Mucosa of descending colon (tissue), 3 donors: ENCODE data around the gene PCDH9. TPM values are rescaled to one million over a fixed set of nuclear protein-coding genes. Genes with fewer than 3 reads are reported as not detected.

Source experiments
- ATAC-seq: fragments of 200-7000 bp; cut with Tn5 transposase; one replicate; pipeline ENCODE4 v1.9.1; 2020; ENCODE audit warnings: mild to moderate bottlenecking, moderate library complexity
- DNase-seq, 3 donors: peaks; one replicate each; pipeline ENCODE4 v3.0.0-alpha.2; 2020
- H3K36me3 ChIP-seq: fragments of 200-600 bp; one replicate; pipeline ENCODE4 v1.8.0; 2021; ENCODE audit warnings: low read depth, mild to moderate bottlenecking
- H3K4me1 ChIP-seq: fragments of 200-600 bp; one replicate; pipeline ENCODE4 v1.8.0; 2021; ENCODE audit warnings: low read depth, mild to moderate bottlenecking
- H3K4me3 ChIP-seq: fragments of 200-600 bp; one replicate; pipeline ENCODE4 v1.8.0; 2021; ENCODE audit warnings: mild to moderate bottlenecking
- H3K9me3 ChIP-seq: fragments of 200-600 bp; one replicate; pipeline ENCODE4 v1.8.0; 2021; ENCODE audit warnings: mild to moderate bottlenecking
- CTCF ChIP-seq: fragments of 200-600 bp; IDR thresholded peaks from one replicate; pipeline ENCODE4 v1.8.0; 2022; ENCODE audit warnings: antibody characterized with exemption, mild to moderate bottlenecking
- intact Hi-C, 2 donors: fragments of 100-400 bp; cut with DNase I in 1 of 2; cut with micrococcal nuclease in 1 of 2; formaldehyde crosslinking; loops; one replicate each; pipeline versions ENCODE4 v1.11.0 to v1.11.1; 2022; cut with DNase I, micrococcal nuclease
- total RNA-seq, 3 donors: library from RNA; stranded (reverse); fragmentation: NEBNext Ultra II Directional in 2 of 3; extraction: Animal tissue kit (Norgen Biotek cat#: 25700) in 2 of 3; gene quantifications; one replicate each; pipeline versions ENCODE4 v1.2.1 to v1.2.4, GENCODE V29; 2021 to 2023
- donor health status: DM: no; HTN: no; CAD: no; lungs with moderate emphysema.
- donor health status: DM: no; HTN: no; CAD: no.
- donor health status: DM: no; HTN: yes; CAD: no.

Gene PCDH9
- total RNA-seq, 3 donors from 2014 or later = 0.58 to 5.0 (median 0.80) TPM

GRCh38 chr13:66462187-66462586 lies 767.9 kb downstream of the PCDH9 start:
- no peak for ATAC-seq
- intact Hi-C loops = no loop called here
- DNase-seq = no peak
- Histone ChIP-seq H3K4me3 (no peak overlapping the region), H3K9me3 (no peaks in the 10 kb centered on the region), H3K36me3 (no peaks in the 10 kb centered on the region), H3K4me1 (no peaks in the 10 kb centered on the region)
- no peak for TF ChIP-seq CTCF

GRCh38 chr13:66461021-66461420 lies 769.1 kb downstream of the PCDH9 start:
- H3K9me3 ChIP-seq = no peaks in the 10 kb centered on the region
- ATAC-seq (no peak), DNase-seq (no peak)
- TF ChIP-seq CTCF = no peak
- intact Hi-C loops = no loop called here
- no peaks in the 10 kb centered on the region for H3K4me1 ChIP-seq
- no peak overlapping the region for H3K4me3 ChIP-seq
- no peaks in the 10 kb centered on the region for H3K36me3 ChIP-seq

DNA sequence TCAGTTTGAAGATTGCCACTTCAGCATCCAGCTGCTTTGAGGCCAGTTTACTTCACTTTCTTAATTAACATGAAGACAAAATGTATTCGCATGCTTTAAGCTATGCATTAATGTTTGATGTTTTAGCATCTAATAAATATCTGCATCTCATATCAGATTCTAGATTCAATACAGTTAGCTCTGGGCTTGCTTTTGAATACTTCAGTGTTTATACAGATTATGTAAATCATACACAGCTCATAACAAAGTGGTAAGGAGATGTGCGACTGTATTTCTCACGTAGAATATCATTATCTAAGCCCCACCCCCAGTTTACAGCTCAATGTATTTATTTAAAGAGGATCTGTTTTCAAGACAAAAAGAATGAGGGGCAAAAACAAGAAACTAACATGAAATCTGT lies 770.5 kb downstream of the PCDH9 start:
- Histone ChIP-seq H3K4me3 (no peak overlapping the region), H3K36me3 (no peaks in the 10 kb centered on the region), H3K4me1 (no peaks in the 10 kb centered on the region), H3K9me3 (no peaks in the 10 kb centered on the region)
- no peak for TF ChIP-seq CTCF
- ATAC-seq (no peak), DNase-seq (no peak)
- intact Hi-C loops = no loop called here

- DNase-seq (no peak), ATAC-seq (no peak)
- H3K4me3 ChIP-seq = no peak overlapping the region
- intact Hi-C loops = no loop called here
- no peaks in the 10 kb centered on the region for H3K9me3 ChIP-seq
- H3K36me3 ChIP-seq = no peaks in the 10 kb centered on the region
- no peak for TF ChIP-seq CTCF
- H3K4me1 ChIP-seq = no peaks in the 10 kb centered on the region
Observed at GRCh38 chr13:66459143-66459542, 771.0 kb downstream of the PCDH9 start.

DNA sequence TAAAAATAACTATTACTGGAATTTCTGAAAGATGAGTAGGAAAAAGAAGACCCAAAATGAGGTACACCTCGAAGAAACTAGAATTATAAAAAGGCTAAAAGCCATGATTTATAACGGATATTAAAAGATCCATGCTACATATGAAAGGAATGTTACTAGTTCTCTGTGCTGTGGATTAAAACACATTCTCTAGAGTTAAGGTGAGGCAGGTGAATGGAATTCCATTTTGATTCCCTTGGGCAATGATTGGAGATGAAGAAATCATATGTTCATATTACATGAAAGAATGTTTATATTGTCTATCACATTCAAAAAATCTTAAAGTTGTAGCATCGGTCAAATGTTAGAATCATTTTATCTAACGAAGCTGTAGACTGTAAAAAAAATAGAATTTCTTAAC lies 783.7 kb downstream of the PCDH9 start:
- H3K9me3 ChIP-seq = no peaks in the 10 kb centered on the region
- TF ChIP-seq CTCF = no peak
- ATAC-seq (no peak), DNase-seq (no peak)
- H3K36me3 ChIP-seq = no peaks in the 10 kb centered on the region
- H3K4me1 ChIP-seq = no peaks in the 10 kb centered on the region
- no peak overlapping the region for H3K4me3 ChIP-seq
- intact Hi-C loops = no loop called here

- TF ChIP-seq CTCF = no peak
- H3K36me3 ChIP-seq = no peaks in the 10 kb centered on the region
- no peaks in the 10 kb centered on the region for H3K9me3 ChIP-seq
- intact Hi-C loops = no loop called here
- DNase-seq (no peak), ATAC-seq (no peak)
- H3K4me1 ChIP-seq = no peaks in the 10 kb centered on the region
- H3K4me3 ChIP-seq = no peak overlapping the region
Observed at GRCh38 chr13:66443926-66444325, 786.2 kb downstream of the PCDH9 start.
